Skin epidermis (tissue), 12 donors: ENCODE results near the gene TUBA1C.
"Not testable (repeated sequence)": the region's sequence is repeated elsewhere in the genome, so short reads cannot be mapped to it uniquely, and the experiment has no call there.

Source experiments
- H3K27ac ChIP-seq, 21 experiments: fragments of 200-600 bp; sonication (generic) in 11 of 21; one replicate each; pipeline ENCODE4 v1.5.0; 2020; ENCODE audit warnings: mild to moderate bottlenecking in 3 of 21, inconsistent platforms in 2 of 21, moderate library complexity in 2 of 21
- H3K4me3 ChIP-seq, 7 experiments: fragments of 200-600 bp; sonication (generic) in 2 of 7; one replicate each; pipeline ENCODE4 v1.5.0; 2020; ENCODE audit warnings: inconsistent platforms in 2 of 7, mild to moderate bottlenecking in 2 of 7, moderate library complexity in 1 of 7

Gene TUBA1C

DNA sequence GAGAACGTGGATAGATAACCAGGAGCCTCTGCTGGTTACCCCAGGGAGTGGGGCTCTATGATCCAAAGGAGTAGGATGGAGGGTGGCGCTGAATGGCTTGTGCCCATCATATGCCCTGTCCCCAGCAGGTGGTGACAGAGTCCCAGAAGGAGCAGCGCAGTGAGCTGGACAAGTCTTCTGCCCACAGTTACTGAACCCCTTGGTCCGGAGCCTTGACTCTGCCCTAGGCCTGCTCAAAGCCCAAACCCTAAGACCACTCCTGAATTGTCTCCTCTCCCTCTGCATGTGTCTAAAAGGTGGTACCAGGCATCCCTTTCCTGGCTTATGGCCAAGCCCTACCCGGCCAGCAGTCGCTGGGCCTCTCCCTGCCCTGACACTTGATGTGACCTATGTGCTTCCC lies 33.3 kb downstream of the TUBA1C start:
- no peak overlapping the region for H3K4me3 ChIP-seq
- no peak overlapping the region for H3K27ac ChIP-seq

DNA sequence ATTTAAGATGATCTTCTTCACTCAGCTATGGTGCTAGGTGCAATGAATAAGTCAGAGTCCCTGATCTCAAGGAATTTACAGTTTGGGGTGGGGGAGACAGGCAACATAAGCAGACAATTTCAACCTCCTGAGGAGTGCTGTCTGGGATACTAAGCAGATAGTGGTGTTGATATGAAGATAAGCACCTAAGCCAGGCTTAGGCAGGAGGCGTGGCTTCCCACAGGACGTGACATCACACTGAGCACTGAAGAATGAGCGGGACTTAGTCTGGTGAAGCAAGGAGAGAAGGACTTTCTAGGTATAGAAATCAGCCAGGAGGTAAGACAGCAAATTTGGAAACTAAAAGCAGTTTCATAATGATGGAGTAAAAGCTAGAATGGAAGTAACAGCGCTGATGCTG lies 36.9 kb downstream of the TUBA1C start:
- no peak overlapping the region for H3K4me3 ChIP-seq
- no peak overlapping the region for H3K27ac ChIP-seq

DNA sequence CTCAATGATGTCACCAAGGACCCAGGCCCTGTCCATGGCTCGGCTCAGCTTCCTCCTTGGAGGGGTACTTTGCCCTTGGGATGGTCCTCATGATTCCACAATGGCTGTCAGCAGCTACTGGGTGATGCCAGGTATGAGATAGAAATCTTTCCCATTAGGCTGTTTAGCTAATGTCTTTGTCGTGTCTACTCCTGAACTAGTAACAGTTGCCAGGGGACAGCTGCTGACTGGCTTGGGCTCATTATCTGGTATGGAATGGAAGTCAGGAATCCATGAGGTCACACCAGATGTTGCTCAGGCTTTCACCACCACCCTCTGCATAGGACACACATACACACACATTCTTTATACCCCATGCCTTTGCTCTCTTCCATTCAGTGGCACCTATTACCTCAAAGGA lies 39.3 kb downstream of the TUBA1C start:
- H3K4me3 ChIP-seq = no peak overlapping the region
- H3K27ac ChIP-seq = no peak overlapping the region

DNA sequence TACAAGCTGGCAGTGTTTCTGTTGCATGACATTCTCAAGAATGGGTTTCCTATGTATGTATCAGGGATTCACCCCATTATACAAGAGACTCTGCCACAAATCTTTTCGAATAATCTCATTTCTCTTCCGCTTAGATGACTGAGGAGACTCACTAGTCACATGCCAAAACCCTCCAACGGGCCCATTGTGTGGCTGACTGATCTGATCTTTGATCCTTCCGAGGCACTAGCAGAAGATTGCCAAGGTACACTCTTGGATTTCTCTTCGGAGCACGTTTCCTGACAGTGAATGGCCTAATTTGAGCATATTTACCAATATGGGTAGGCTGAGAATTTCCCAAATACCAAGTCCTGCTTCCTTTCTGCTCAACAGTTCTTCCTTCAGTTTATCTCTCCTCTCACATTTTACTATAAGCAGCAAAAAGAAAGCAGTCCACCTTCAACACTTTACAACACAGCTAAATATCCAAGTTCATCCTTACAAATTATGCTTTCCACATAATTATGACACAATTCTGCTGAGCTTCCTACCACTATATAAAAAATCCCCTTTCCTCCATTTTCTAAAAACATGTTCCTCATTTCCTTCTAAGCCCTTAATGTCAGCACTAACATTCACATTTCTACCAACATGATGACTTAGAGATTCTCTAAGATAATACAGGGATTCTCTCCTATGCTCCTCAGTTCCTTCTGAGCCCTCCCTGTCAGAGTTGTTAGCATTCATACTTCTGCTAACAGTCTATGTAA lies 41.1 kb downstream of the TUBA1C start:
- H3K4me3 ChIP-seq = no peak overlapping the region
- H3K27ac ChIP-seq = no peak overlapping the region

DNA sequence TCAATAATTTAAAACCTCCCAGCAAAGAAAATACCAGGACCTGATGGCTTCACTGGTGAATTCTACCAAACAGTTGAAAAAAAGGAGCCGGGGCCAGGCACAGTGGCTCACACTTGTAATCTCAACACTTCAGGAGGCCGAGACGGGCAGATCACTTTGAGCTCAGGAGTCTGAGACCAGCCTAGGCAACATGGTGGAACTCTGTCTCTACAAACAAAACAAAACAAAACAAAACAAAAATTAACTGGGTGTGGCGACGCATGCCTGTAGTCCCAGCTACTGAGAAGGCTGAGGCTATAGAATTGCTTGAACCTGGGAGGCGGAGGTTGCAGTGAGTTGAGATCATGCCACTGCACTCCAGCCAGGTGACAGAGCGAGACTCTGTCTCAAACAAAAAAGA lies 44.5 kb downstream of the TUBA1C start:
- Histone ChIP-seq H3K4me3 (no peak overlapping the region), H3K27ac (no peak overlapping the region)

DNA sequence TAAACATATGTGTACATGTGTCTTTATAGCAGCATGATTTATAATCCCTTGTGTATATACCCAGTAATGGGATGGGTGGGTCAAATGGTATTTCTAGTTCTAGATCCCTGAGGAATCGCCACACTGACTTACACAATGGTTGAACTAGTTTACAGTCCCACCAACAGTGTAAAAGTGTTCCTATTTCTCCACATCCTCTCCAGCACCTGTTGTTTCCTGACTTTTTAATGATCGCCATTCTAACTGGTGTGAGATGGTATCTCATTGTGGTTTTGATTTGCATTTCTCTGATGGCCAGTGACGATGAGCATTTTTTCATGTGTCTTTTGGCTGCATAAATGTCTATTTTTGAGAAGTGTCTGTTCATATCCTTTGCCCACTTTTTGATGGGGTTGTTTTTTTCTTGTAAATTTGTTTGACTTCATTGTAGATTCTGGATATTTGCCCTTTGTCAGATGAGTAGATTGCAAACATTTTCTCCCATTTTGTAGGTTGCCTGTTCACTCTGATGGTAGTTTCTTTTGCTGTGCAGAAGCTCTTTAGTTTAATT lies 45.6 kb downstream of the TUBA1C start:
- not testable (repeated sequence) for H3K27ac ChIP-seq, H3K4me3 ChIP-seq

DNA sequence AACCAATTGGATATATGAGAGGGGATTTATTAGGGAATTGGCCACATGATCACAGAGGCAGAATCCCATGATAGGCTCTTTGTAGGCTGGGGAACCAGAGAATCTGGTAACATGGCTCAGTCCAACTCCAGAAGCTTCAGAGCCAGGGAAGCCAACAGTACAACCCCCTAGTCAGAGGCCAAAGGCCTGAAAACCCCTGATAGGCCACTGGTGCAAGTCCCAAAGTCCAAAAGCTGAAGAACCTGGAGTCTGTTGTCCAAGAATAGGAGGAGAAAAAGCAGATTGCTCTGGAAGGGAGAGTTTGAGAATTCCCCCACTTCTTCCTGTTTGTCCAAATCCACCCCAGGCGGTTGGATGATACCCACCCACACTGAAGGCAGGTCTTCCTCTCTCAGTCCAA lies 49.9 kb downstream of the TUBA1C start:
- no peak overlapping the region for H3K4me3 ChIP-seq
- H3K27ac ChIP-seq = no peak overlapping the region

DNA sequence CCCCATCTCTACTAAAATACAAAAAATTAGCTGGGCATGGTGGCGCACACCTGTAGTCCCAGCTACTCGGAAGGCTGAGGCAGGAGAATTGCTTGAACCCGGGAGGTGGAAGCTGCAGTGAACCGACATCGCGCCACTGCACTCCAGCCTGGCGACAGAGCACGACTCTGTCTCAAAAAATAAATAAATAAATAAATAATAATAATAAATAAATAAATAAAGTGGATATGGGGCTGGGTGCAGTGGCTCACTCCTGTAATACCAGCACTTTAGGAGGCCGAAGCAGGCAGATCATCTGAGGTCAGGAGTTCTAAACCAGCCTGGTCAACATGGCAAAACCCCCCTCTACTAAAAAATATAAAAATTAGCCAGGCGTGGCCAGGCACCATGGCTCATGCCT lies 52.2 kb downstream of the TUBA1C start:
- not testable (repeated sequence) for H3K27ac ChIP-seq, H3K4me3 ChIP-seq

DNA sequence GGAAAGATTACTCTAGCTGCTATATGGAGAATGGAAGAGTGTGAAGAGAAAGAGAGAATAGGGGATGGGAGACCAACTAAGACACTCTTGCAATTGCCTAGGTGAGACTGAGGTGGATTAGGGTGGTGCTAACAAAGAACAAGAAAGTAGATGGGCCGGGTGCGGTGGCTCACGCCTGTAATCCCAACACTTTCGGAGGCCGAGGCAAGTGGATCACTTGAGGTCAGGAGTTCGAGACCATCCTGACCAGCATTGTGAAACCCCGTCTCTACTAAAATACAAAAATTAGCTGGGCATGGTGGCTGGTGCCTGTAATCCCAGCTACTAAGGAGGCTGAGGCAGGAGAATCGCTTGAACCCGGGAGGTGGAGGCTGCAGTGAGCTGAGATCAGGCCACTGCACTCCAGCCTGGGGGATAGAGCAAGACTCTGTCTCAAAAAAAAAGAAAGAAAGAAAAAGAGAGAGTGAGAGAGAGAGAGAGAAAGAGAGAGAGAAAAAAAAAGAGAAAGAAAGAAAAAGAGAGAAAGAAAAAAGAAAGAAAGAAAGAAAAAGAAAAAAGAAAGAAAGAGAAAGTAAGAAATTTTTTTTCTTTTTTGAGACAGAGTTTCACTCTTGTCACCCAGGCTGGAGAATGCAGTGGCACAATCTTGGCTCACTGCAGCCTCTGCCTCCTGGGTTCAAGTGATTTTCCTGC lies 55.7 kb downstream of the TUBA1C start:
- not testable (repeated sequence) for H3K4me3 ChIP-seq, H3K27ac ChIP-seq

DNA sequence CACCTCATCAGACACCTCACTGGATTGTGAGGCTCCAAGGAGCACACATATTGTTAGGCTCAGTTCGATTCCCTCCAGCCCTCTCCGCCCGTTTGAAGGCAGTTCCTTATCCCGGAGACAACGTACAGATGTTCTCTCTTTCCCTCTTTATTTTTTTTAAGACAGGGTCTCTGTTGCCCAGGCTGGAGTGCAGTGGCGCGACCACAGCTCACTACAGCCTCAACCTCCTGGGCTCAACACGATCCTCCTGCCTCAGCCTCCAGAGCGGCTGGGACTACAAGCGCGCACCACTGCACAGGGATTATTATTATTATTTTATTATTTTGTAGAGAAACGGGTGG lies 57.5 kb downstream of the TUBA1C start:
- Histone ChIP-seq H3K27ac (peak overlapping the region in 19 of 21 experiments; percentile 47 to 83 (median 70)), H3K4me3 (peak overlapping the region; percentile 50 to 74 (median 67))

DNA sequence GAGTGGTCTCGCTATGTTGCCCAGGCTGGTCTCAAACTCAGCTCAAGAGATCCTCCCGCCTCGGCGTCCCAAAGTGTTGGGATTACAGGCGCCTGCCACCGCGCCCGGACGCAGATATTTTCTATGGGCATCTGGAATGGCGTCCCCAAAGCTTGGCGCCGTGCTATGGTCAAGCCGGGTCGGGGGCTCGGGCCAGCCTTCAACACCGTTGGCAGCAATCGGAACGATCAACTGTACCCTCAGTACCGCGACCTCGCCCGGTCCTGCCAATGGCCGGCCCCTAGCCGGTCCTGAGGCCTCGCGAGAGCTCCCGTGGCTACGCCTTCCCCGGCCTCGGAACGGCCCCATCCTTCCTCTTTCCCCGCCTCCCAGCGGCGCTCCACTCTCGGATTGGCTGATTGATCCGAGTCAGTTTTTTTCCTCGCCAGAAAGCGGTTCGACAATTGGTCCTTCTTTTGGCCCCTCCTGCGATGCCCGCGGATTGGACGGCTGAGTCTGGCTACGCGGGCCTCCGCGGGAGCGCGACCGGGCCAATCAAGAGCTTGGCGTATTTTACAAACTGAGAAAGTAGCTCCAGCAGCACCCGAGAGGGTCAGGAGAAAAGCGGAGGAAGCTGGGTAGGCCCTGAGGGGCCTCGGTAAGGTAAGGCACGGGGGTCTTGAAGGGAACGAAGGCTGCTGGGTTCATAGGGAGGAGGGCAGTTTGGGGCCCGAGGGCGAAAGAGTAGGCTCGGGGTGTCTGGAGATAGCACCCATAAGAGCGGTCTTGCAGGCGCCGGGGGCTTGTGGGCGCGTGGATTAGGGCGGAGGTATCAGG lies 58.0 kb downstream of the TUBA1C start, which contains the start of gene TROAP:
TROAP (plus strand) TSS at position 548 of the 816 bp plus-strand sequence. CDS start 354 bp downstream, outside the sequence.
- Histone ChIP-seq H3K27ac (peak within 1 kb of the TSS in 19 of 21 experiments; percentile 47 to 83 (median 70)), H3K4me3 (peak within 1 kb of the TSS; percentile 50 to 74 (median 67))

DNA sequence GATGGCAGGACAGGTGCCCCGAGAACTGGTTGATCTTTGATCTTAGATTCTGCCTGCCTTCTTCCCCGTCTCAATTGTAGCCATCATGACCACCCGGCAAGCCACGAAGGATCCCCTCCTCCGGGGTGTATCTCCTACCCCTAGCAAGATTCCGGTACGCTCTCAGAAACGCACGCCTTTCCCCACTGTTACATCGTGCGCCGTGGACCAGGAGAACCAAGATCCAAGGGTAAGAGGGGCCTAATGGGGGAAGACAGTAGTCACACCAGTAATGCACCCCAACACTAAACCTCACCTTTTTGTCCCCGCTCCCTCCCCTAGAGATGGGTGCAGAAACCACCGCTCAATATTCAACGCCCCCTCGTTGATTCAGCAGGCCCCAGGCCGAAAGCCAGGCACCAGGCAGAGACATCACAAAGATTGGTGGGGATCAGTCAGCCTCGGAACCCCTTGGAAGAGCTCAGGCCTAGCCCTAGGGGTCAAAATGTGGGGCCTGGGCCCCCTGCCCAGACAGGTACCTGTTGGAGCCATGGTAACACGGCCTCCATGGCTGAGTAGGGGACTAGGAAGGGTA lies 58.7 kb downstream of the TUBA1C start:
- Histone ChIP-seq H3K27ac (peak overlapping the region in 5 of 21 experiments; percentile 10 to 77 (median 41)), H3K4me3 (peak overlapping the region; percentile 50 to 74 (median 67))
